SU-DHL-6 (cell line): ENCODE data around the gene TP53BP1.
"Not testable (repeated sequence)": the region's sequence is repeated elsewhere in the genome, so short reads cannot be mapped to it uniquely, and the experiment has no call there.

Experiments
- H2AFZ ChIP-seq: fragments of 200-600 bp; sonication (generic); 2 replicates; pipeline ENCODE4 v1.6.1; 2014; ENCODE audit warnings: low read depth, mild to moderate bottlenecking, moderate library complexity, mixed read lengths, antibody characterized with exemption, low read length; ENCODE audit not compliant: severe bottlenecking
- H3F3A ChIP-seq: fragments of 200-600 bp; shearing (Covaris generic); 2 replicates; pipeline ENCODE4 v1.6.0; 2016; ENCODE audit warnings: antibody characterized with exemption, mild to moderate bottlenecking; ENCODE audit not compliant: insufficient read depth
- H3K27ac ChIP-seq: fragments of 200-600 bp; sonication (generic); 2 replicates; pipeline ENCODE4 v1.5.1; 2016; ENCODE audit warnings: low read depth, mild to moderate bottlenecking, low read length, moderate library complexity, mixed read lengths
- H3K27me3 ChIP-seq: fragments of 200-600 bp; sonication (generic), shearing (Covaris generic); 2 replicates; pipeline ENCODE4 v1.6.0; 2014; ENCODE audit warnings: mild to moderate bottlenecking, low read length
- H3K36me3 ChIP-seq: fragments of 200-600 bp; sonication (generic); 2 replicates; pipeline ENCODE4 v1.6.1; 2014; ENCODE audit warnings: mild to moderate bottlenecking, low read length, mixed read lengths
- H3K4me2 ChIP-seq: fragments of 300-600, 200-600 bp; shearing (Covaris generic), sonication (generic); 2 replicates; pipeline ENCODE4 v1.6.0; 2014; ENCODE audit warnings: low read length, low read depth, mild to moderate bottlenecking; ENCODE audit not compliant: poor library complexity, severe bottlenecking
- H3K4me3 ChIP-seq: fragments of 200-600 bp; sonication (generic); 2 replicates; pipeline ENCODE4 v1.5.1; 2014; ENCODE audit warnings: antibody characterized with exemption, low read length, mild to moderate bottlenecking, mixed read lengths; ENCODE audit not compliant: insufficient read depth, poor library complexity, severe bottlenecking
- H3K79me2 ChIP-seq: fragments of 200-600 bp; sonication (generic); 2 replicates; pipeline ENCODE4 v1.6.1; 2014; ENCODE audit warnings: mild to moderate bottlenecking, low read length, moderate library complexity; ENCODE audit not compliant: insufficient read depth
- H3K9ac ChIP-seq: fragments of 200-600 bp; sonication (generic); 2 replicates; pipeline ENCODE4 v1.7.0; 2014; ENCODE audit warnings: mild to moderate bottlenecking, low read length
- H3K9me2 ChIP-seq: fragments of 200-600 bp; sonication (generic); replicated peaks from 2 replicates; pipeline ENCODE4 v1.6.1; 2014; ENCODE audit warnings: low read length; ENCODE audit not compliant: insufficient read depth
- H3K9me3 ChIP-seq: fragments of 200-600 bp; sonication (generic); 2 replicates; pipeline ENCODE4 v1.6.1; 2014; ENCODE audit warnings: low read length, mixed read lengths; ENCODE audit not compliant: insufficient read depth
- H4K20me1 ChIP-seq: fragments of 200-600 bp; sonication (generic); 2 replicates; pipeline ENCODE4 v1.6.1; 2014; ENCODE audit warnings: low read depth, mild to moderate bottlenecking, antibody characterized with exemption, low read length, moderate library complexity, mixed read lengths
- EZH2phosphoT487 ChIP-seq: fragments of 200-600 bp; sonication (generic), shearing (Covaris generic); conservative IDR thresholded peaks from 2 replicates; pipeline ENCODE4 v1.6.1; 2018; ENCODE audit warnings: mild to moderate bottlenecking, antibody characterized with exemption, low read length, moderate library complexity, mixed read lengths
- TF ChIP-seq, protein P1 (sequence below): fragments of 200-600 bp; sonication (generic); IDR thresholded peaks from one replicate; pipeline ENCODE4 v1.5.1; 2017; ENCODE audit warnings: antibody characterized with exemption, mild to moderate bottlenecking, low read length, moderate library complexity; ENCODE audit not compliant: insufficient read depth, poor library complexity, severe bottlenecking

The TP53BP1 gene

GRCh38 chr15:43534897-43535296 lies 41.9 kb upstream of the TP53BP1 start:
- no peak overlapping the region for H3K4me2 ChIP-seq
- H3K9me2 ChIP-seq = no peaks in the 10 kb centered on the region
- no peak overlapping the region for H2AFZ ChIP-seq
- H3K4me3 ChIP-seq = no peak overlapping the region
- no peaks in the 10 kb centered on the region for H3K9me3 ChIP-seq
- H3F3A ChIP-seq = no peaks in the 10 kb centered on the region
- no peaks in the 10 kb centered on the region for H3K79me2 ChIP-seq
- H3K9ac ChIP-seq = no peak overlapping the region
- no peak overlapping the region for H3K27ac ChIP-seq
- H4K20me1 ChIP-seq = no peaks in the 10 kb centered on the region
- no peaks in the 10 kb centered on the region for H3K27me3 ChIP-seq
- no peak for TF ChIP-seq EZH2phosphoT487
- TF ChIP-seq, protein P1, sequence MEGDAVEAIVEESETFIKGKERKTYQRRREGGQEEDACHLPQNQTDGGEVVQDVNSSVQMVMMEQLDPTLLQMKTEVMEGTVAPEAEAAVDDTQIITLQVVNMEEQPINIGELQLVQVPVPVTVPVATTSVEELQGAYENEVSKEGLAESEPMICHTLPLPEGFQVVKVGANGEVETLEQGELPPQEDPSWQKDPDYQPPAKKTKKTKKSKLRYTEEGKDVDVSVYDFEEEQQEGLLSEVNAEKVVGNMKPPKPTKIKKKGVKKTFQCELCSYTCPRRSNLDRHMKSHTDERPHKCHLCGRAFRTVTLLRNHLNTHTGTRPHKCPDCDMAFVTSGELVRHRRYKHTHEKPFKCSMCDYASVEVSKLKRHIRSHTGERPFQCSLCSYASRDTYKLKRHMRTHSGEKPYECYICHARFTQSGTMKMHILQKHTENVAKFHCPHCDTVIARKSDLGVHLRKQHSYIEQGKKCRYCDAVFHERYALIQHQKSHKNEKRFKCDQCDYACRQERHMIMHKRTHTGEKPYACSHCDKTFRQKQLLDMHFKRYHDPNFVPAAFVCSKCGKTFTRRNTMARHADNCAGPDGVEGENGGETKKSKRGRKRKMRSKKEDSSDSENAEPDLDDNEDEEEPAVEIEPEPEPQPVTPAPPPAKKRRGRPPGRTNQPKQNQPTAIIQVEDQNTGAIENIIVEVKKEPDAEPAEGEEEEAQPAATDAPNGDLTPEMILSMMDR = no peak
- H3K36me3 ChIP-seq = 0 out of 2 replicates have a peak, but pooled peaks cover 2% of the 10 kb centered on the region

DNA sequence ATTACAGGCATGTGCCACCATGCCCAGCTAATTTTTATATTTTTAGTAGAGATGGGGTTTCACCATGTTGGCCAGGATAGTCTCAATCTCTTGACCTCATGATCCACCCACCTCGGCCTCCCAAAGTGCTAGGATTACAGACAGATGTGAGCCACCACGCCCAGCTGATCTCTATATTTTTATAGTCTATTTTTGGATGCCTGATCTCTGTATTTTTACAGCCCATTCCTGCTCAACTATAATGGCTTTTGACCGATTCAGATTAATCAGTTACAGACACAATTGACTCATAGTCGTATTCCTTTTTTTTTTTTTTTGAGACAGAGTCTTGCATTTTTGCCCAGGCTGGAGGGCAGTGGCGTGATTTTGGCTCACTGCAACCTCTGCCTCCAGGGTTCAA lies 39.9 kb upstream of the TP53BP1 start:
- H3K4me2 ChIP-seq, H3F3A ChIP-seq, H3K27ac ChIP-seq, H3K79me2 ChIP-seq, H3K36me3 ChIP-seq, H2AFZ ChIP-seq, H3K9me3 ChIP-seq, H3K4me3 ChIP-seq, H3K9ac ChIP-seq, H4K20me1 ChIP-seq, H3K9me2 ChIP-seq, H3K27me3 ChIP-seq: not testable (repeated sequence)

DNA sequence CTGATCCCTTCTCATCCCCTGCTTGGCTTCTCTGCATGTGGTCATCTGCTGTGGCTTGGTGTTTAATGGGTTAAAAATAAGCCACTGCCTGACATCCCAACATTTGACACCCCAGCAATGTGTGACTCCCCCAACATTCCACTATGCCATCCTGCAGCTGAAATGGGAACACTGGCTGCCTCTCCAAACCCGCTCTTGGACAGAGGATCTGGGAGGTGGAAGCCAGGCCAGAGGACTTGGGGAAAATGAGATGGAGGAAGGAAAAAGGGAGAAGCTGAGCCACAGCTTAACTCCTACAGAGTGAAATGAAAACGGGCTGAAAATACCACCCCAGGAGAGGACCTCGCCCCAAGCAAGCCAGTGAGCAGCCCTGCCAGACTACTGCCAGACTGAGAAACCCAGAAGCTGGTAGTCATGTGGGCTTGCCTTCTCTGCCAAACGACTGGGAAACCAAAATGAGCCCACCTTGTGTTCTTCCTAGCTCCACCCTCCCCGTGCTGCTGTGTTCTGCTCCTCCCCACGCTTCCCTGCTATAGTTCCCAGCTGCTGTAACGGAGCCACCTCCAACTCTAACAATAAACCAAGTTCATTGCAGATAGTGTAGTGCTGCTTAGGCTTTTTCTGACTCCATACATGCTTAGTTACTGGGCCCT lies 38.2 kb upstream of the TP53BP1 start:
- 0 out of 2 replicates have a peak, but pooled peaks cover 2% of the 10 kb centered on the region for H3K36me3 ChIP-seq
- no peak for TF ChIP-seq EZH2phosphoT487
- TF ChIP-seq, protein P1 = no peak

GRCh38 chr15:43529587-43530345 lies 36.8 kb upstream of the TP53BP1 start:
- Histone ChIP-seq H3K79me2 (no peaks in the 10 kb centered on the region), H3K9me3 (no peaks in the 10 kb centered on the region), H2AFZ (no peak overlapping the region), H3K27me3 (no peaks in the 10 kb centered on the region), H3K9ac (no peak overlapping the region), H3K27ac (no peak overlapping the region), H3K4me3 (no peak overlapping the region), H3K4me2 (no peak overlapping the region), H4K20me1 (no peaks in the 10 kb centered on the region), H3K36me3 (no peaks in the 10 kb centered on the region), H3K9me2 (no peaks in the 10 kb centered on the region), H3F3A (no peaks in the 10 kb centered on the region)
- TF ChIP-seq, protein P1 = no peak
- TF ChIP-seq EZH2phosphoT487 = no peak

More for the DNA sequence above, 38.2 kb upstream of the TP53BP1 start:
- H2AFZ ChIP-seq = no peak overlapping the region
- H3K9ac ChIP-seq = no peak overlapping the region
- H4K20me1 ChIP-seq = no peaks in the 10 kb centered on the region
- H3K4me2 ChIP-seq = no peak overlapping the region
- no peak overlapping the region for H3K27ac ChIP-seq
- H3K4me3 ChIP-seq = no peak overlapping the region
- H3F3A ChIP-seq = no peaks in the 10 kb centered on the region
- H3K9me3 ChIP-seq = no peaks in the 10 kb centered on the region
- H3K9me2 ChIP-seq = no peaks in the 10 kb centered on the region
- no peaks in the 10 kb centered on the region for H3K27me3 ChIP-seq
- H3K79me2 ChIP-seq = no peaks in the 10 kb centered on the region
